ENCODE results near the gene ADGRE2. TPM values are rescaled to one million over a fixed set of nuclear protein-coding genes. Genes with fewer than 3 reads are reported as not detected.
"Not testable (repeated sequence)": the region's sequence is repeated elsewhere in the genome, so short reads cannot be mapped to it uniquely, and the experiment has no call there.

ADGRE2 gene
- total RNA-seq, 2 experiments from 2014 or later, result 0.11 TPM; not detected in 1

GRCh38 chr19:14782626-14783409, 4.5 kb upstream of the ADGRE2 start:
- Histone ChIP-seq H3K36me3 (ENCODE audit: insufficient read depth, low read length) (no peaks in the 10 kb centered on the region), H3K27ac (ENCODE audit: low read depth, low read length, poor library complexity, severe bottlenecking) (no peak overlapping the region), H4K20me1 (ENCODE audit: insufficient read depth, low read length) (no peaks in the 10 kb centered on the region), H2AFZ (ENCODE audit: low read length) (no peak overlapping the region), H3K9me2 (ENCODE audit: insufficient read depth, low read length) (no peaks in the 10 kb centered on the region), H3K4me2 (ENCODE audit: low read length) (no peak overlapping the region), H3K9me3 (ENCODE audit: low read length) (no peaks in the 10 kb centered on the region), H3K4me3 (ENCODE audit: low read depth, low read length, poor library complexity, severe bottlenecking) (no peak overlapping the region), H3K79me2 (ENCODE audit: insufficient read depth, low read depth, low read length) (no peaks in the 10 kb centered on the region), H3K4me1 (ENCODE audit: insufficient read depth, low read length, poor library complexity, severe bottlenecking) (peaks cover 9% of the 10 kb centered on the region)
- intact Hi-C loops (cut with micrococcal nuclease; ENCODE audit: unreplicated experiment), result no loop called here
- BruUV-seq (replicated peaks), result no TSS peak
- CTCF ChIA-PET (ENCODE audit: unreplicated experiment), result no interaction called here
- POLR2A ChIA-PET, result interaction anchor here (0.6 kb wide), 1 partner anchor 554 kb away, joined by 3 read pairs; no protein-coding TSS in a partner anchor
- no peak for DNase-seq (ENCODE audit: low spot score)
- no peak for TF ChIP-seq EZH2phosphoT487 (IDR thresholded peaks at IDR 0.05; ENCODE audit: borderline replicate concordance, low read depth, low read length)
- TF ChIP-seq CTCF (conservative IDR thresholded peaks at IDR 0.05; ENCODE audit: low read length), result no peak

GRCh38 chr19:14781713-14782536, 3.6 kb upstream of the ADGRE2 start:
- DNase-seq (ENCODE audit: low spot score); H3K27ac ChIP-seq (ENCODE audit: low read depth, low read length, poor library complexity, severe bottlenecking); H4K20me1 ChIP-seq (ENCODE audit: insufficient read depth, low read length); POLR2A ChIA-PET; BruUV-seq (replicated peaks); H2AFZ ChIP-seq (ENCODE audit: low read length); H3K36me3 ChIP-seq (ENCODE audit: insufficient read depth, low read length); H3K9me2 ChIP-seq (ENCODE audit: insufficient read depth, low read length); H3K79me2 ChIP-seq (ENCODE audit: insufficient read depth, low read depth, low read length); CTCF ChIA-PET (ENCODE audit: unreplicated experiment); H3K4me1 ChIP-seq (ENCODE audit: insufficient read depth, low read length, poor library complexity, severe bottlenecking); H3K9me3 ChIP-seq (ENCODE audit: low read length); intact Hi-C loops (cut with micrococcal nuclease; ENCODE audit: unreplicated experiment); H3K4me2 ChIP-seq (ENCODE audit: low read length); H3K4me3 ChIP-seq (ENCODE audit: low read depth, low read length, poor library complexity, severe bottlenecking): not testable (repeated sequence)

- H3K9me3 ChIP-seq (ENCODE audit: low read length); H3K9me2 ChIP-seq (ENCODE audit: insufficient read depth, low read length); H3K4me3 ChIP-seq (ENCODE audit: low read depth, low read length, poor library complexity, severe bottlenecking); H4K20me1 ChIP-seq (ENCODE audit: insufficient read depth, low read length); DNase-seq (ENCODE audit: low spot score); intact Hi-C loops (cut with micrococcal nuclease; ENCODE audit: unreplicated experiment); H3K36me3 ChIP-seq (ENCODE audit: insufficient read depth, low read length); H3K4me2 ChIP-seq (ENCODE audit: low read length); POLR2A ChIA-PET; CTCF ChIA-PET (ENCODE audit: unreplicated experiment); H3K4me1 ChIP-seq (ENCODE audit: insufficient read depth, low read length, poor library complexity, severe bottlenecking); H3K27ac ChIP-seq (ENCODE audit: low read depth, low read length, poor library complexity, severe bottlenecking); H3K79me2 ChIP-seq (ENCODE audit: insufficient read depth, low read depth, low read length); H2AFZ ChIP-seq (ENCODE audit: low read length); BruUV-seq (replicated peaks): not testable (repeated sequence)
Measured at GRCh38 chr19:14780622-14781225, 2.4 kb upstream of the ADGRE2 start.

Measured in OCI-LY7 (cell line).